Lower leg skin (tissue), 3 donors: ENCODE data around the gene NUDT19.

Experiments
- CTCF ChIP-seq, 3 donors: fragments of 450-650 bp; IDR thresholded peaks; one replicate each; pipeline ENCODE4 v1.5.1; 2016; ENCODE audit warnings: antibody characterized with exemption in 3 of 3, mild to moderate bottlenecking in 3 of 3, moderate library complexity in 2 of 3
- POLR2A ChIP-seq, 2 donors: fragments of 450-650 bp; IDR thresholded peaks; one replicate each; pipeline ENCODE4 v1.6.1; 2016 to 2017; ENCODE audit warnings: antibody characterized with exemption in 2 of 2, mild to moderate bottlenecking in 1 of 2, moderate library complexity in 1 of 2

- TF ChIP-seq CTCF (IDR thresholded peaks at IDR 0.05) (no peak), POLR2A (IDR thresholded peaks at IDR 0.05) (no peak)
Observed at GRCh38 chr19:32669310-32669709, 22.3 kb upstream of the NUDT19 start.
